22Rv1 (cell line): ENCODE results near the gene BRD4.

Source experiments
- ZFX ChIP-seq: fragments of 450-650 bp; IDR thresholded peaks from 2 replicates; pipeline ENCODE4 v1.6.1; 2017; ENCODE audit warnings: antibody characterized with exemption, borderline replicate concordance
- TF ChIP-seq, protein P1 (sequence below): fragments of 450-650 bp; IDR thresholded peaks from 2 replicates; pipeline ENCODE4 v1.5.1; 2017; ENCODE audit warnings: mild to moderate bottlenecking

GRCh38 chr19:15236886-15237285 lies 95.5 kb downstream of the BRD4 start:
- TF ChIP-seq, protein P1, sequence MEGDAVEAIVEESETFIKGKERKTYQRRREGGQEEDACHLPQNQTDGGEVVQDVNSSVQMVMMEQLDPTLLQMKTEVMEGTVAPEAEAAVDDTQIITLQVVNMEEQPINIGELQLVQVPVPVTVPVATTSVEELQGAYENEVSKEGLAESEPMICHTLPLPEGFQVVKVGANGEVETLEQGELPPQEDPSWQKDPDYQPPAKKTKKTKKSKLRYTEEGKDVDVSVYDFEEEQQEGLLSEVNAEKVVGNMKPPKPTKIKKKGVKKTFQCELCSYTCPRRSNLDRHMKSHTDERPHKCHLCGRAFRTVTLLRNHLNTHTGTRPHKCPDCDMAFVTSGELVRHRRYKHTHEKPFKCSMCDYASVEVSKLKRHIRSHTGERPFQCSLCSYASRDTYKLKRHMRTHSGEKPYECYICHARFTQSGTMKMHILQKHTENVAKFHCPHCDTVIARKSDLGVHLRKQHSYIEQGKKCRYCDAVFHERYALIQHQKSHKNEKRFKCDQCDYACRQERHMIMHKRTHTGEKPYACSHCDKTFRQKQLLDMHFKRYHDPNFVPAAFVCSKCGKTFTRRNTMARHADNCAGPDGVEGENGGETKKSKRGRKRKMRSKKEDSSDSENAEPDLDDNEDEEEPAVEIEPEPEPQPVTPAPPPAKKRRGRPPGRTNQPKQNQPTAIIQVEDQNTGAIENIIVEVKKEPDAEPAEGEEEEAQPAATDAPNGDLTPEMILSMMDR: no peak
- TF ChIP-seq ZFX: no peak
